ENCODE data around the gene MIB1. TPM values are rescaled to one million over a fixed set of nuclear protein-coding genes. Genes with fewer than 3 reads are reported as not detected.

The MIB1 gene
- total RNA-seq, 2 donors from 2014 or later: 39.0 to 47.8 TPM

GRCh38 chr18:21853775-21854552, 113.4 kb downstream of the MIB1 start:
- intact Hi-C loops (cut with DNase I): no loop called here
- DNase-seq (ENCODE audit: low spot score): no peak

GRCh38 chr18:21855432-21855831, 114.8 kb downstream of the MIB1 start:
- intact Hi-C loops (cut with DNase I): no loop called here
- no peak for DNase-seq (ENCODE audit: low spot score)

- intact Hi-C loops (cut with DNase I): no loop called here
- no peak for DNase-seq (ENCODE audit: low spot score)
These were observed 117.3 kb downstream of the MIB1 start for GRCh38 chr18:21857871-21858270.

GRCh38 chr18:21858544-21858943, 118.0 kb downstream of the MIB1 start:
- intact Hi-C loops (cut with DNase I): no loop called here
- no peak for DNase-seq (ENCODE audit: low spot score)

- no peak for DNase-seq (ENCODE audit: low spot score)
- intact Hi-C loops (cut with DNase I): no loop called here
These were observed 123.8 kb downstream of the MIB1 start for GRCh38 chr18:21864386-21864785.

DNA sequence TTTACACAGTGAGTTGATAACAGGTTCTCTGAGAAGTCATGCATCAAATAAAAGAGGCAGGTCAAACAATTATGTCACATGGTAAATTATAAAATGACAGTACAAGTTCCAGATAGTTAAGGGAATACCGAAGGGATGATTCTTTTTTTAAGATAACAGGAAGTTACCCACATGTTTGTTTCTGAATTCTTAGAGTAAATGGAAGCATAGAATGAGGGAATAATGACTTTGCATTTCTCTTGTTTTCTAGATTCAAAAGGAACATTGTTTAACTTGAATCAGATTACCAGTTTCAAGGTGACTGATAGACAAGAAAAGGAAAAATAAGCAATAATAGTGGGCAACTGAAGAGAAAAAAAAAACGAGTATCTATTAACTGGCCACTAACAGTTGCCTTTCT, 124.5 kb downstream of the MIB1 start:
- intact Hi-C loops (cut with DNase I): no loop called here
- DNase-seq (ENCODE audit: low spot score): no peak

- no peak for DNase-seq (ENCODE audit: low spot score)
- intact Hi-C loops (cut with DNase I): no loop called here
These were observed 128.2 kb downstream of the MIB1 start for GRCh38 chr18:21868770-21869169.

GRCh38 chr18:21889570-21889969, 149.0 kb downstream of the MIB1 start:
- intact Hi-C loops (cut with DNase I): no loop called here
- DNase-seq (ENCODE audit: low spot score): no peak

DNA sequence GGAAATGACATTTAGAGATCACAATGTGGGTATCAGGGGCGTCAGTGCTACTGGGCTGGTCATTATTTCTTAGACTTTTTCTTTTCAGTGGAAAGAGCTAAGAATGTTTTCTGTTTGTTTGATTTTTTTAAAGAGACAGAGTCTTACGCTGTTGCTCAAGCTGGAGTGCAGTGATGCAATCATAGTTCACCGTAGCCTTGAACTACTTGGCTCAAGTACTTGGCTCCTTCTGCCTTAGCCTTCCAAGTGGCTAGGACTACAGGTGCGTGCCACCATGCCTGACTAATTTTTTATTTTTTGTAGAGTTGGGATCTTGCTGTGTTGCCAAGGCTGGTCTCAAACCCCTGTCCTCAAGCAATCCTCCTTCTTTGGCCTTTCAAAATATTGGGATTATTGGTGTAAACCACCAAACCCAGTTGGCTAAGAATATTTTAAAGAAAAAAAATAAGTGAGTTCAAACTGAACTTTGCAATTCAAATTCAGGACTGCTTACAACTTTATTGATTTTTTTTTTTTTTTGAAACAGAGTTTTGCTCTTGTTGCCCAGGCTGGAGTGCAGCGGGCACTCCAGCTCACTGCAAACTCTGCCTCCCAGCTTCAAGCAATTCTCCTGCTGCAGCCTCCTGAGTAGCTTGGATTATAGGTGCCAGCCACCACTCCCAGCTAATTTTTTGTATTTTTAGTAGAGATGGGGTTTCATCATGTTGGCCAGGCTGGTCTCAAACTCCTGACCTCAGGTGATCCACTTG, 154.2 kb downstream of the MIB1 start:
- no peak for DNase-seq (ENCODE audit: low spot score)
- intact Hi-C loops (cut with DNase I): no loop called here

- no peak for DNase-seq (ENCODE audit: low spot score)
- intact Hi-C loops (cut with DNase I): no loop called here
These were observed 156.2 kb downstream of the MIB1 start for GRCh38 chr18:21896732-21897336.

DNA sequence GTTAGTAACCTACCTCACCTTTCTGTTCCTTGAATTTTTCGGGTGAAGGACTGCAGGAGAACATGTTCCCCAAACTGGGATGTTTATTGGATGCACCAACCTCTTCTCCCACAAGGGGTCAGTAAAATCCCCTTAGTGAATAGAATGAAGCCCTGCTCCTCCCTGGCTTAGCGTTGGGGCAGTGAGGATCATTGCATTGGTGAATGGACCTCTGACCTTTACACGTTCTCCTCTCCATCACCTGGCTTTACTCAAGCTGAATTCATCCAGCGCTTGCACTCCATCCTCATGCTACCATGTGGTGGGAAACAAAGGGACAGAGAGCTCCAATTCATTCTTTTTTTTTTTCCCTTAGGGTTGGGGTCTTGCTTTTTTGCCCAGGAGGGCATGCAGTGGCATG, 157.2 kb downstream of the MIB1 start:
- intact Hi-C loops (cut with DNase I): no loop called here
- no peak for DNase-seq (ENCODE audit: low spot score)

GRCh38 chr18:21900605-21901352, 160.2 kb downstream of the MIB1 start:
- intact Hi-C loops (cut with DNase I): loop anchor here in 1 of 2 donors (10.0 kb wide), 1 partner anchor 264 kb away; the partner anchor contains the start of gene GATA6
- no peak for DNase-seq (ENCODE audit: low spot score)

- DNase-seq (ENCODE audit: low spot score): no peak
- intact Hi-C loops (cut with DNase I): loop anchor here in 1 of 2 donors (10.0 kb wide), 1 partner anchor 263 kb away; the partner anchor contains the start of gene GATA6
These were observed 160.9 kb downstream of the MIB1 start for GRCh38 chr18:21901423-21901945.

DNA sequence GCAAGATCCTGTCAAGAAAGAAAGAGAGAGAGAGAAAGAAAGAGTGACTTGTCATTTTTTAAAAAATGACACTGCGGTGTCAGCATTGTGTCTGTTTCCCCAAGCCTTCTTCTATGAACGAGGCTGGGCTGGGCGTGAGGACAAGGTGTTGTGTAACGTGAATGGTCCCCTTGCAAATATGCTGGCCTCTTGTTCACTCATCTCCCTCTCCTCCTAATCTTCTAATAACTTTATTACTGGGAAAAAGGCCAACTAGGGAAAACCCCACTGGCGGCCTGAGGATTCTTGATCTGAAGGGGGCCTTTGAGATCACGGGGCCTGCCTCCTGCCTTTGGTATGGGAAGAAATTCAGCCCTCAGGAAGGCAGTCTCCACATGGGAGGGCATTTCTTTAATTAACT, 163.1 kb downstream of the MIB1 start:
- no peak for DNase-seq (ENCODE audit: low spot score)
- intact Hi-C loops (cut with DNase I): loop anchor here in 1 of 2 donors (10.0 kb wide), 1 partner anchor 261 kb away; the partner anchor contains the start of gene GATA6

- intact Hi-C loops (cut with DNase I): loop anchor here in 1 of 2 donors (10.0 kb wide), 1 partner anchor 260 kb away; the partner anchor contains the start of gene GATA6
- DNase-seq (ENCODE audit: low spot score): peak; percentile 82
These were observed 164.3 kb downstream of the MIB1 start for GRCh38 chr18:21904856-21905255.

DNA sequence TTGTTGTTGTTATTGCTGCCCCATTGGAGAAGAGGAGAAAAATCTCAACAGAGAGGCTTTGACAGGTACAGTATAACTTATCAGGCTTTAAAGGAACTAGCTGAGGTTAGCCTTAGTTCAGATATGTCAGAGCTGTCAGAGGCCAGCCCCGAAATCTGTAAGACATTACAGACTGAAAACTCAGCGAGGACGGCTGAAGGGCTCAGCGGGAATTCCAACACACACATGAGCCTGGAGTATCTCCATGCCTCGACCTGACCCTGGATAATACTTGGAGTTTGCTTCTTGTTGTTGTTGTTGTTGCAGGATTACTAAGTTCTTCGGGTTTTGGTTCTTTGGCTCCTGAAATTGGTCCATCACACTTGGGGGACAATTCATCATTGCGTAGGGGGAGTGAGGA, 166.9 kb downstream of the MIB1 start:
- intact Hi-C loops (cut with DNase I): loop anchor here in 1 of 2 donors (10.0 kb wide), 1 partner anchor 257 kb away; the partner anchor contains the start of gene GATA6
- no peak for DNase-seq (ENCODE audit: low spot score)

DNA sequence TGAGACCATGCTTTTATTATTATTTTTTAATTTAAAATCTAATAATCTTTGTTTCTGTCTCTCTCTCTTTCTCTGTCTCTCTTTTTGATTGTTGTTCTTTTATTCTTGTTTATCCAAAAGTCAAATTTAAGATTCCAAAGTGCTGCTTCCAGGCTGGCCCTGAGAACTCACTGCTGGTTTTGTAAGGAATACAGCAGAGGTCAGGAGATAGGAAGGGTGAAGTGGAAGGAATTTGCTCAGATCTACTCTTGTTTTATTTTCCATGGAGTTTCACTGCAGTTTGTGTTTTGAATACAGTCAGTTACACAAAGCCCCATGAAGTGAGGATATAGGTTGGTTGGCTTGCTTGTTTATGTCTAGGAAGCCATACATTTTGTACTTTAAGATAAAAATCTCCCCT, 168.1 kb downstream of the MIB1 start:
- no peak for DNase-seq (ENCODE audit: low spot score)
- intact Hi-C loops (cut with DNase I): loop anchor here in 1 of 2 donors (10.0 kb wide), 1 partner anchor 256 kb away; the partner anchor contains the start of gene GATA6

GRCh38 chr18:21910906-21911305, 170.3 kb downstream of the MIB1 start:
- no peak for DNase-seq (ENCODE audit: low spot score)
- intact Hi-C loops (cut with DNase I): loop anchor here in 1 of 2 donors (10.0 kb wide), 1 partner anchor 264 kb away; no protein-coding TSS in a partner anchor

GRCh38 chr18:21911551-21911950, 171.0 kb downstream of the MIB1 start:
- DNase-seq (ENCODE audit: low spot score): no peak
- intact Hi-C loops (cut with DNase I): loop anchor here in 1 of 2 donors (10.0 kb wide), 1 partner anchor 263 kb away; no protein-coding TSS in a partner anchor

All from posterior vena cava (tissue), 2 donors.